H9 (cell line): ENCODE results near the gene ARHGAP26. TPM values are rescaled to one million over a fixed set of nuclear protein-coding genes. Genes with fewer than 3 reads are reported as not detected.

Source experiments
- DNase-seq: peaks from one replicate; pipeline ENCODE4 v3.0.0-alpha.2; 2017
- H2AFZ ChIP-seq: one replicate; pipeline ENCODE4 v1.6.1; 2013; ENCODE audit warnings: mild to moderate bottlenecking, low read length, control low read depth, moderate library complexity
- H2AK5ac ChIP-seq: 2 replicates; pipeline ENCODE4 v1.6.1; 2013; ENCODE audit warnings: low read length, control low read depth, mixed read lengths; ENCODE audit not compliant: insufficient read length
- H2BK120ac ChIP-seq: one replicate; pipeline ENCODE4 v1.6.1; 2013; ENCODE audit warnings: low read depth, mild to moderate bottlenecking, low read length, control low read depth, inconsistent platforms; ENCODE audit not compliant: poor library complexity, severe bottlenecking
- H2BK12ac ChIP-seq: 2 replicates; pipeline ENCODE4 v1.6.1; 2013; ENCODE audit warnings: low read length, control low read depth, mixed read lengths, low read depth; ENCODE audit not compliant: insufficient read length
- H2BK15ac ChIP-seq: 2 replicates; pipeline ENCODE4 v1.6.1; 2013; ENCODE audit warnings: low read depth, low read length, control low read depth
- H2BK20ac ChIP-seq: one replicate; pipeline ENCODE4 v1.6.1; 2013; ENCODE audit warnings: low read depth, mild to moderate bottlenecking, low read length, control low read depth, inconsistent platforms; ENCODE audit not compliant: poor library complexity, severe bottlenecking
- H2BK5ac ChIP-seq: 2 replicates; pipeline ENCODE4 v1.6.1; 2013; ENCODE audit warnings: low read length, control low read depth, mixed read lengths; ENCODE audit not compliant: insufficient read length
- H3K14ac ChIP-seq: 2 replicates; pipeline ENCODE4 v1.6.1; 2013; ENCODE audit warnings: low read length, control low read depth; ENCODE audit not compliant: insufficient read depth
- H3K18ac ChIP-seq: 2 replicates; pipeline ENCODE4 v1.6.1; 2013; ENCODE audit warnings: low read depth, mild to moderate bottlenecking, mixed read lengths, low read length, control low read depth; ENCODE audit not compliant: insufficient read length
- H3K23ac ChIP-seq: 2 replicates; pipeline ENCODE4 v1.6.1; 2013; ENCODE audit warnings: low read length, control low read depth, mixed read lengths, low read depth; ENCODE audit not compliant: insufficient read length
- H3K23me2 ChIP-seq: 2 replicates; pipeline ENCODE4 v1.6.1; 2013; ENCODE audit warnings: low read depth, mild to moderate bottlenecking, mixed read lengths, low read length, control low read depth; ENCODE audit not compliant: insufficient read length, poor library complexity, severe bottlenecking
- H3K27ac ChIP-seq: 2 replicates; pipeline ENCODE4 v1.5.1; 2013; ENCODE audit warnings: low read length, control low read depth, mixed read lengths, low read depth; ENCODE audit not compliant: insufficient read length
- H3K27me3 ChIP-seq: 2 replicates; pipeline ENCODE4 v1.6.1; 2013; ENCODE audit warnings: low read length, control low read depth, inconsistent platforms; ENCODE audit not compliant: insufficient read depth
- H3K4ac ChIP-seq: 2 replicates; pipeline ENCODE4 v1.6.1; 2013; ENCODE audit warnings: low read depth, mild to moderate bottlenecking, control low read depth, inconsistent platforms, low read length, moderate library complexity
- H3K4me1 ChIP-seq: 2 replicates; pipeline ENCODE4 v1.6.1; 2013; ENCODE audit warnings: low read length, control low read depth, inconsistent platforms; ENCODE audit not compliant: insufficient read depth
- H3K4me2 ChIP-seq: 2 replicates; pipeline ENCODE4 v1.6.1; 2013; ENCODE audit warnings: low read length, control low read depth, mixed read lengths; ENCODE audit not compliant: insufficient read length, insufficient read depth
- H3K56ac ChIP-seq: 2 replicates; pipeline ENCODE4 v1.6.1; 2013; ENCODE audit warnings: low read depth, mild to moderate bottlenecking, mixed read lengths, low read length, control low read depth; ENCODE audit not compliant: insufficient read length
- H3K79me1 ChIP-seq: 2 replicates; pipeline ENCODE4 v1.6.1; 2013; ENCODE audit warnings: low read depth, mild to moderate bottlenecking, moderate library complexity, low read length, control low read depth, inconsistent platforms; ENCODE audit not compliant: insufficient read depth, poor library complexity, severe bottlenecking
- H3K79me2 ChIP-seq: 2 replicates; pipeline ENCODE4 v1.6.1; 2013; ENCODE audit warnings: low read length, control low read depth, inconsistent platforms; ENCODE audit not compliant: insufficient read depth
- H3K9ac ChIP-seq: 2 replicates; pipeline ENCODE4 v1.6.1; 2013; ENCODE audit warnings: low read length, control low read depth, mixed read lengths; ENCODE audit not compliant: insufficient read length; ENCODE audit errors: extremely low read depth
- H3K9me3 ChIP-seq: one replicate; pipeline ENCODE4 v1.6.1; 2013; ENCODE audit warnings: low read depth, low read length, inconsistent platforms; ENCODE audit not compliant: control insufficient read depth
- H3T11ph ChIP-seq: one replicate; pipeline ENCODE4 v1.6.1; 2013; ENCODE audit warnings: mild to moderate bottlenecking, low read length, control low read depth, inconsistent platforms
- H4K20me1 ChIP-seq: one replicate; pipeline ENCODE4 v1.6.1; 2013; ENCODE audit not compliant: control insufficient read depth, insufficient read length, insufficient read depth
- H4K5ac ChIP-seq: 2 replicates; pipeline ENCODE4 v1.6.1; 2013; ENCODE audit warnings: low read depth, mild to moderate bottlenecking, mixed read lengths, low read length, control low read depth; ENCODE audit not compliant: insufficient read length
- H4K8ac ChIP-seq: replicated peaks from 2 replicates; pipeline ENCODE4 v1.6.1; 2013; ENCODE audit warnings: low read length, control low read depth, mixed read lengths, low read depth; ENCODE audit not compliant: insufficient read length
- H4K91ac ChIP-seq: 2 replicates; pipeline ENCODE4 v1.6.1; 2013; ENCODE audit warnings: low read depth, mild to moderate bottlenecking, moderate library complexity, mixed read lengths, low read length, control low read depth; ENCODE audit not compliant: insufficient read length
- H3K27ac Mint-ChIP-seq, 3 experiments: 2 replicates in 2 of 3; 3 replicates in 1 of 3; pipeline ENCODE4 v1.8.0; 2020 to 2021; ENCODE audit warnings: mixed read lengths in 3 of 3, mild to moderate bottlenecking in 1 of 3, moderate library complexity in 1 of 3
- H3K27me3 Mint-ChIP-seq: 2 replicates; pipeline ENCODE4 v1.8.0; 2021; ENCODE audit warnings: low read depth, mild to moderate bottlenecking, moderate library complexity, mixed read lengths
- H3K36me3 Mint-ChIP-seq, 3 experiments: 2 replicates in 2 of 3; 3 replicates in 1 of 3; pipeline ENCODE4 v1.8.0; 2020 to 2021; ENCODE audit warnings: low read depth in 3 of 3, mixed read lengths in 3 of 3; ENCODE audit not compliant: insufficient read depth in 1 of 3
- H3K4me1 Mint-ChIP-seq, 2 experiments: 2 replicates each; pipeline ENCODE4 v1.8.0; 2020; ENCODE audit warnings: mixed read lengths in 2 of 2
- H3K4me3 Mint-ChIP-seq, 2 experiments: 2 replicates in 1 of 2; 3 replicates in 1 of 2; pipeline ENCODE4 v1.8.0; 2020 to 2021; ENCODE audit warnings: mild to moderate bottlenecking in 2 of 2, mixed read lengths in 2 of 2, moderate library complexity in 1 of 2
- H3K9me3 Mint-ChIP-seq, 2 experiments: 2 replicates in 1 of 2; 3 replicates in 1 of 2; pipeline ENCODE4 v1.8.0; 2020; ENCODE audit warnings: mild to moderate bottlenecking in 2 of 2, mixed read lengths in 2 of 2, moderate library complexity in 1 of 2
- WGBS: extraction: QIAGEN DNeasy Blood & Tissue Kit; methylation state at CpG from one replicate; pipeline ENCODE4 v1.1.7; 2013; ENCODE audit warnings: missing lambda C conversion rate, low lambda C conversion rate, mixed read lengths; ENCODE audit not compliant: insufficient read length; ENCODE audit errors: extremely low coverage; 5-methylcytosine and 5-hydroxymethylcytosine counted together
- total RNA-seq: library from RNA; stranded (reverse); gene quantifications from 2 replicates; pipeline ENCODE4 v1.2.1, GENCODE V29; 2021
- TF ChIP-seq, protein P1 (sequence below): fragments of 200-600 bp; sonication (generic); conservative IDR thresholded peaks from 3 replicates; pipeline ENCODE4 v1.8.0; 2021; ENCODE audit warnings: antibody characterized with exemption, mild to moderate bottlenecking

The ARHGAP26 gene
- total RNA-seq, 1 experiment from 2014 or later, result 13.8 TPM

GRCh38 chr5:143037071-143037470, 266.9 kb downstream of the ARHGAP26 start:
- Histone ChIP-seq H3K27ac (peak overlapping the region; percentile 3), H3K4me1 (peaks cover under 1% of the 10 kb centered on the region; the same call in 1 of the 2 replicates), H2AK5ac (no peak overlapping the region), H4K20me1 (no peaks in the 10 kb centered on the region), H4K5ac (no peak overlapping the region), H3K23me2 (no peaks in the 10 kb centered on the region), H3K56ac (no peak overlapping the region), H3K9me3 (no peaks in the 10 kb centered on the region), H4K8ac (no peak overlapping the region), H2BK12ac (no peak overlapping the region), H3K14ac (no peak overlapping the region), H4K91ac (no peak overlapping the region), H3K79me2 (no peaks in the 10 kb centered on the region), H3K23ac (no peak overlapping the region), H3K18ac (no peak overlapping the region), H2BK20ac (no peak overlapping the region), H3K4ac (no peak overlapping the region), H3T11ph (no peak overlapping the region), H3K27me3 (no peaks in the 10 kb centered on the region), H2BK5ac (no peak overlapping the region), H3K9ac (no peak overlapping the region), H3K79me1 (no peaks in the 10 kb centered on the region), H2BK120ac (no peak overlapping the region), H2AFZ (no peak overlapping the region), H2BK15ac (no peak overlapping the region), H3K4me2 (peak overlapping the region; percentile 16)
- Mint-ChIP-seq H3K36me3 (peaks cover 0 to 4% (median 2%) of the 10 kb centered on the region in 3 experiments; a peak in 4 of 7 replicates), H3K27ac (peak overlapping the region; percentile 41 to 83 (median 71)), H3K4me3 (no peak overlapping the region), H3K4me1 (peaks cover 49 to 56% of the 10 kb centered on the region in 2 experiments), H3K27me3 (no peaks in the 10 kb centered on the region), H3K9me3 (no peaks in the 10 kb centered on the region)
- DNase-seq, result peak; percentile 84
- WGBS, result no CpG with 5 or more reads among the region's 3 CpGs
- TF ChIP-seq, protein P1, sequence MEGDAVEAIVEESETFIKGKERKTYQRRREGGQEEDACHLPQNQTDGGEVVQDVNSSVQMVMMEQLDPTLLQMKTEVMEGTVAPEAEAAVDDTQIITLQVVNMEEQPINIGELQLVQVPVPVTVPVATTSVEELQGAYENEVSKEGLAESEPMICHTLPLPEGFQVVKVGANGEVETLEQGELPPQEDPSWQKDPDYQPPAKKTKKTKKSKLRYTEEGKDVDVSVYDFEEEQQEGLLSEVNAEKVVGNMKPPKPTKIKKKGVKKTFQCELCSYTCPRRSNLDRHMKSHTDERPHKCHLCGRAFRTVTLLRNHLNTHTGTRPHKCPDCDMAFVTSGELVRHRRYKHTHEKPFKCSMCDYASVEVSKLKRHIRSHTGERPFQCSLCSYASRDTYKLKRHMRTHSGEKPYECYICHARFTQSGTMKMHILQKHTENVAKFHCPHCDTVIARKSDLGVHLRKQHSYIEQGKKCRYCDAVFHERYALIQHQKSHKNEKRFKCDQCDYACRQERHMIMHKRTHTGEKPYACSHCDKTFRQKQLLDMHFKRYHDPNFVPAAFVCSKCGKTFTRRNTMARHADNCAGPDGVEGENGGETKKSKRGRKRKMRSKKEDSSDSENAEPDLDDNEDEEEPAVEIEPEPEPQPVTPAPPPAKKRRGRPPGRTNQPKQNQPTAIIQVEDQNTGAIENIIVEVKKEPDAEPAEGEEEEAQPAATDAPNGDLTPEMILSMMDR, result no peak
